ENCODE results near the gene SLC35D3.
A peak's percentile ranks its signal among the peaks of the same experiment; 100 is the strongest.
"Not testable (repeated sequence)": the region's sequence is repeated elsewhere in the genome, so short reads cannot be mapped to it uniquely, and the experiment has no call there.

The SLC35D3 gene, protein sequence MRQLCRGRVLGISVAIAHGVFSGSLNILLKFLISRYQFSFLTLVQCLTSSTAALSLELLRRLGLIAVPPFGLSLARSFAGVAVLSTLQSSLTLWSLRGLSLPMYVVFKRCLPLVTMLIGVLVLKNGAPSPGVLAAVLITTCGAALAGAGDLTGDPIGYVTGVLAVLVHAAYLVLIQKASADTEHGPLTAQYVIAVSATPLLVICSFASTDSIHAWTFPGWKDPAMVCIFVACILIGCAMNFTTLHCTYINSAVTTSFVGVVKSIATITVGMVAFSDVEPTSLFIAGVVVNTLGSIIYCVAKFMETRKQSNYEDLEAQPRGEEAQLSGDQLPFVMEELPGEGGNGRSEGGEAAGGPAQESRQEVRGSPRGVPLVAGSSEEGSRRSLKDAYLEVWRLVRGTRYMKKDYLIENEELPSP

DNA sequence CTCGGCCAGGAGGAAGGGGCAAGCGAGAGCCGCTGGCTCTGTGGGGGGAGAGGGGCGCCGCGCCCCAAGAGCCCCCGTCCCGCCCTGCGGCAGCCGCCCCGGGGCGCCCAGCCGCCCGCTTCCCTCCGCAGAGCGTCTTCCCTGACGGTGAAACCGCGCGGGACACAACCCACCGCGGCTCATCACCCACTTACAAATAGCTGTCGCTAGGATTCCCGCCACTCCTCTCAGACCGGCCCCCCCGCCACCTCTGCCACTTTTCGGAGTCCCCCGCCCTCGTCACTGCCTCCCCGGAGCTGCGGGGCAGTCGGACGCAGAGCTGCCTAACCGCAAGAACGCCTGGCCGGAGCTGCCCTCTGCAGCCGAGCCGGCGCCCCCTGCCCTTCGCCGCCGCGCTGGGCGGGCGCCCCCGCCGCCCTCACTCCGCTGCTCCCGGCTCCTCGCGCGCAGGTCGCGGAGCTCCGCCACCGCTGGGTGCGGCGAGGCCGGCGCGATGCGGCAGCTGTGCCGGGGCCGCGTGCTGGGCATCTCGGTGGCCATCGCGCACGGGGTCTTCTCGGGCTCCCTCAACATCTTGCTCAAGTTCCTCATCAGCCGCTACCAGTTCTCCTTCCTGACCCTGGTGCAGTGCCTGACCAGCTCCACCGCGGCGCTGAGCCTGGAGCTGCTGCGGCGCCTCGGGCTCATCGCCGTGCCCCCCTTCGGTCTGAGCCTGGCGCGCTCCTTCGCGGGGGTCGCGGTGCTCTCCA is at the start of gene SLC35D3:
Gene SLC35D3, plus strand, starts transcription at position 366 of the 749 bp plus-strand sequence. Its CDS starts 128 bp downstream, at position 494.
- no peak for DNase-seq

DNA sequence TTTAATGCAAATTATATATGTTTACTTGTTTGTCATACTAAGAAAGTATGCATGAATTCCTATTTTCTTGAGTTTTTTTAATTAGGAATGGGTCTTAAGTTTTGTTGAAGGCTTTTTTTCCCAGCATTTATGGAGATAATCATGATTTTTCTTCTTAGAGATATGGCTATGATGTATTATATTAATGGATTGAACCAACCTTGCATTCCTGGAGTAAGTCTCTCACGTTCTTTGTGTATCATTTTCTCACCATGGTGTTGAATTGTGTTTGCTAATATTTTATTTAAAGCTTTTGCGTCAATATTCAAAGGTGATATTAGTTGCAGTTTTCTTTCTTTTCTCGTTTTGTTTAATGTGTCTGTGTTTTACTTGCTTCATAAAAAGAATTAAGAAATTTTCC is 48.4 kb upstream of the SLC35D3 start:
- DNase-seq = no peak

DNA sequence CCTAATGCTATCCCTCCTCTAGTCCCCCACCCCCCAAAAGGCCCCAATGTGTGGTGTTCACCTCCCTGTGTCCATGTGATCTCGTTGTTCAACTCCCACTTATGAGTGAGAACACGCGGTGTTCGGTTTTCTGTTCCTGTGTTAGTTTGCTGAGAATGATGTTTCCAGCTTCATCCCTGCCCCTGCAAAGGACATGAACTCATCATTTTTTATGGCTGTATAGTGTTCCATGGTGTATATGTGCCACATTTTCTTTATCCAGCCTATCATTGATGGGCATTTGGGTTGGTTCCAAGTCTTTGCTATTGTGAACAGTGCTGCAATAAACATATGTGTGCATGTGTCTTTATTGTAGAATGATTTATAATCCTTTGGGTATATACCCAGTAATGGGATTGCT is 45.6 kb upstream of the SLC35D3 start:
- DNase-seq = not testable (repeated sequence)

DNA sequence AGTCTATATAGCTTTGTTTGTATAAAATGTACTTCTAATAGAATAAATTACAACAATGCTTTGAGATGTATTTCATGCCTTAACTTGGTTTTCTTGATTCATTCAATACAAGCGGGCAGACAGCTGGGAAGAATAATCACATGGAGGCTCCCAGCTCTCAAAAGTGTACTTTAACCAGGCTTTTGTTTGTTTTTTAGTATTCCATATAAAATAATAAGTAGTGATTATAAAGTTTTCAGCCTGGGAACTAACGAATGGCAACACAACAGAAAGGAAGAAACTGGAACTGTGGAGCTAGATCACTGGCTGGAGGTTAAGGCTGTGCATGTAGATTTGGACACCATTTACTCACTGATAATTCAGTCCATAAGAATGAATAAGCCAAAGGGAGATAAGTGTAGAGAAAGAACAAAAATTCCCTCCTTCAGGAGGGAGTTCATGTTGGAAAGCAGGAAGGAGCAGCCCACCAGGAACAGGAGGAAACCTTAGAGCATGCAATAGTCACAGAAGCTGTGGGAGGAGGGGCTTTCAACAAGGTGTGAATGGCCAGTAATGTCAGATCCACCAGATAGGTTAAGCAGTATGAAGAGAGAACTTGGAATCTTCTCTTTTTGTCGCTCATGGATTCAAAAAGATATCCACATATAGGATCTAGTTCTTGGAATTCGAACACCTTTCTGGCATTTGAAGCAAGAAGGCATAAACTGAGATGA is 41.2 kb upstream of the SLC35D3 start:
- DNase-seq = no peak

DNA sequence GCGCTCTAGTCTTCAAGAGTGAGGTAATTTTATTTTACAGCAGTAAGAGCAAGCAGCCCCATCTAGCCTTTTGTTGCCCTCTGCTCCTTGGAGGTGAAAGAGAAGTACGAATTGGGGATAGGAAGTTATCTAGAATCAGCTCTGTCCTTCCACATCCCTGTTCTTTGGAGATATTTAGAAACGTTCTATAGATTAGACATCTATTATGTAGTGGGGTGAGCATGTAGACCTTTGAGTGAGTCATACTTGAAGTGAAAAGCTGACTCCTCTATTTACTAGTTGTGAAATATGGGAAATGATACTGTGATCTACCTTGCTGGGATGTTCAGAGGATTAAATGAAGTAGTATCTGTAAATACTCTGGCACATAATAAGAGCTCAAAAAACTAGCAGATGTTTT is 36.0 kb upstream of the SLC35D3 start:
- no peak for DNase-seq

DNA sequence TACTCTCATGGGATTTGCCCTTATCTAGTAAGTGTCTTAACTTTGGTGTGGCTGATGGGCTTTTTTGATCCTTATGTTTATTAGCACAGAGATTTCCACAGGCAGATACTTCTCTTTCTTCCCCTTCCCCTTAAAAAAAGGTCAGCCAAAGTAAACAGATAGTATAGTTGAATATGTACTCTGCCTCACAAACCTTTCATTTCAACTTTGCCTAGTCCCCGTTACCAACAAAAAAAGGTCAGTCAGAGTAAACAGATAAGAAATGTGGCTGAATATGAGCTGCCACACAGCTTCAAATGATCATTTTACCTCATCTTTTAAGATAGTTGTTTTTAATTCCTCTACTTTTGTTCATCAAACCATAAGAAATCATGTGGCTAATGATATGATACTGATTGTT is 34.1 kb upstream of the SLC35D3 start:
- no peak for DNase-seq

DNA sequence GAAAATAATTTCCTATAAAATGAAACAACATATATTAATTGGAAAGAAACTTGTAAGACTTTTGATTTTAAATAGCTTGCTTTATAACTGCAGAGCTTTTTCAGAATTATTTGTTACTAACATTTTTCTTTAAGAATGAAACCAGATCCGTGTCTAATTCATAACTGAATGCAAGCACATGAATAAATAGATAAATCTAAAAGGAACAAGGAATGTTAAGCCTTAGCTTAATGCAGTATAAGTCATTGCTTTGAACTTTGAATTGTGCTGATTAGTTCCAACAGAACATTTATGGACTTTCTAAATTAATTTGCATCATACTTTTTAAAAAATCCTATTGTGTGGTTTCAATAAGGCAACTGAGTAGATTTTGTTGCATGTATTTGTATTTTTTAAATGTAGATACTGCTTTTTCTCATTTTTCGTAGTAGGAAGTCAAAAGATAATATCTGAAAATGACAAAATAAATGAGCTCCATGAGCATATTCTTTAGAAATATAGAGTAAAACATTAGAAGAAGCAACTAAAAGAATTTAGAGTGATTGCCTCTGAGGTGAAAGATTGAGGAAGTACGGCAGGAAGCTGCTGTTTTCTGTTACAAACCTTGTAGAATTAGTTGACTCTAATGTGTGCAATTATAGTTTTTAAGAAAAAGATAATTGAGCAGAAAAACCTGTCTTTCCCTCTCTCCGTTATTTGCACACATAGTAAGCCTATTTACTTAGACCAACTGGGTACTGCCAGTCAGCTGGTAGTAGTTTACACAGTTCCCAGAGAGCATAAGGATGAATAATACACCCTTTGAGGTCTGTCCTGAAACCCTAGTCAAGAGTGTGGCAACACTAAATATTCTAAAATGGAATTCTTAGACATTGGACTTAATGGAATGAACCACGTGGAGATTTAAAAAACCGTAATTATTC is 32.6 kb upstream of the SLC35D3 start:
- peak; percentile 66 to 73 for DNase-seq

DNA sequence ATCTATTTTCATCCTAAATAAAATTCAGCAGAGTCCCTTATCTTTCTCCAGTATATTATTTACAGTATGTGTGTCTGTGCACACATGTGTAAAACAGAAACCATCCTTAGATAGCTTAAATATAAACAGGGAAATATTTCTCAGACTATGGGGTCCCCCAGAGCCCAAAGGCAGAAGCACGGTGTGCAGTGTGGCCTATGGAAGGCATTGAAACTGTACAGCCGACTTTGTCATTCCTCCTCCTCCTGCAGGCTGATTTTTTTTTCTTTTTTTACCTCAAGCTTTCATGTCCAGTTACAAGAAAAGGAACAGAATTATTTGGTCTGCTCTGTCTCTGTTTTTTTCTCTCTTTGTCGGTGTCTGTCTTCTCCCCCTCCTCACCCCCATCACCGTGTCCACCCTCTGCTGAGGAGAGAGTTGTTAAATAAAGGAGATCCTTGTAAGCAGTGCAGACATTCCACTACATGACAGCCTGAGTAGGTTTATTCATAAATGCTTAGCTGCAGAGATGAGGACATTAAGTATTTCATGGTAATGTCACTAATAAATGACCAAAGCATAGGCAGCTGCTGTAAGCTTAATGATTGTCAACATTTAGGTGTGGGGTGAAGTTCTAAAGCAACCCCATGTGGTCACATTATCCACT is 31.8 kb upstream of the SLC35D3 start:
- DNase-seq = peak in 1 of 2 experiments; percentile 47

DNA sequence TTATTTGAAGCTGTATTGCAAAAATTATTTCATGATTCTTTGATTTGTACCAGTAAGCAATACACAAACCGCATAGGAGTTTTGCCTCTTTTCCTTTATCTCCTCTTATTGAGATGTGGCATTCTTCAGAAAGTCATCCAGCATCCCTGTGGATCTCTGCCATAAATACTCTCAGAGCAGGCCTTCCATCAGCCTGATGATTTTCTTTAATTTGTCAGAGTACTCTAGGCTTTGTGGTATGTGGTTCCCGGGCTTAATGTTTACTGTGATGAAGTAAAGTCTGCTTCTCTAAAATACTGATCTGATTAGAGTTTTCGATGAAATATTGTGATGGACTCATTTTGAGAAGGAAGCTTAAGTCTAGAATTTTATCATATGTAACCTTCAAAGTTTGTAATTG is 31.1 kb upstream of the SLC35D3 start:
- no peak for DNase-seq

DNA sequence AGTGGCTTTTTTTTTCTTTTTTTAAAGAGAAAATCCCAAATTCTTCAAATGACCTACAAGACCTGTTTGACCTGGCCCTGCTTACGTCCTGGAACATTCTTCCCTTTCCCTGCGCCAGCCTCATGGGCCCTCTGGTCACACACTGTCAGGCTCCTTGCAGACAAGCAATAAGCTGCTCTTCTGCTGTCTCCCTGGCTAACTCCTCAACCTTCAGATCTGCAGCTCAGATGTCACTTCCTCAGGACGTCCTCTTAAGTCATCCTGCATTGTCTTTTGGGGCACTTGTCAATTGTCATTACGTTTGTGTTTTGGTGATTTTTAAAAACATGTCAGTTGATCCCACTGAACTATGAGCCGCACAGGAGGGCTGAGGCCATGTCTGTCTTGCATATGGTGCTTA is 28.9 kb upstream of the SLC35D3 start:
- peak in 1 of 2 experiments; percentile 23 for DNase-seq

DNA sequence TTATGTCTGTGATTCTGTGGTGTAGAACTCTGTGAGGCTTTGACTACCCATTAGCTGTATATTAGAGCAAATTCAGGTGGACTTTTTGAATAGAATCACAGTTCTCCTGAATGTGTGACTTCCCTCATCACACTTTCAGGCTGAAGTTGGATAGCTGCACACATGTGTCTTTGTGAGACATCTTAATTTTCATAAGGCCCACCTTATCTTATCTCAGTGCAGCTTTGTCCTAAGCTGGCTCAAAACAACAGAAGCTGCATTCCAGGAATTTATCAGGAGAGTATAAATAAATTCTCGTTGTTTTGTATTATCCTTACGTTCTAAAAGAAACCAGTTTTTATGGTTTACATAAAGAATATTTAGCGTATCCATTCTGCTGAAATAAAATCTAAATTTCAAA is 26.2 kb upstream of the SLC35D3 start:
- no peak for DNase-seq

DNA sequence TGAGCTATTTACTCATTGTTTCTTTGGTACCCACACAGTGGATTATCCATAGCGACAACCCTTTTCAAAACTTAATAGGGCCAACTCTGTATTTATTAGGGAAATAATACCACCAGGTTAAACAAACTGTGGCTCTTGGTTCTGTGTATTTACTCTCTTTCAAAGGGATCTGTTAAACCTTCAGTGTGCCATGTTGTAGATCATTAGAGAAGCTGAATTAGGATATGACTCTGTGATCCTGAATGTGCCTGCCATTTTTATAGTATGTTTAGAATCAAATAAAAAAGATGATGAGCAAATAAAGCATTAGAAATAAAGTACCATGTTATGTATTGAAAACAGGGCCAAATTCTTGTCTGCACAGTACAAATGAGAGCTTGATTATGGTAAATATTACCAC is 25.0 kb upstream of the SLC35D3 start:
- no peak for DNase-seq

DNA sequence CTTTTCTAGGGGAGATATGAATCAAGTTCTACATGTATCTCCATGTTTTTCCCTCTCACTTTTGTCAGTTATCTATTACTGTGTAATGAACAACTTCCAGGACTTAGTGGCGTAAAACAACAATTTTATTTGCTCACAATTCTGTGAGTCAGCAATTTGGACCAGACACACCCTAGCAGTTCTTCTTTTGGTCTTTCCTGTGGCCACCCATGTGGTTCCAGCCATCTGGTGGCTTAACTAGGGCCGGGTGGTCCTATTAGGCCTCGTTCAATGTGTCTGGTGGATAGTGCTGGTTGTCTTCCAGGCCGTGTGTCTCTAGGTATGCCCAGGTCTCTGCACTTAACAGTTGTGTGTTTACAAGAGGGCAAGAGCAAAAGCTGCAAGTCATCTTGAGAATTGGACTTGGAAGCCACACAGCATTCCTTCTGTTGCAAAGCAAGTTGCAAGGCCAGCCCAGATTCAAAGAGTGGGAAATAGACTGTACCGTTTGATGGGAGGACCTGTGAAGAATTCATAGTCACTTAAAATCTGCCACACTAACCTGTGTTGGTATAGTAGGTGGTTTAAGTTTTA is 20.8 kb upstream of the SLC35D3 start:
- DNase-seq = no peak

DNA sequence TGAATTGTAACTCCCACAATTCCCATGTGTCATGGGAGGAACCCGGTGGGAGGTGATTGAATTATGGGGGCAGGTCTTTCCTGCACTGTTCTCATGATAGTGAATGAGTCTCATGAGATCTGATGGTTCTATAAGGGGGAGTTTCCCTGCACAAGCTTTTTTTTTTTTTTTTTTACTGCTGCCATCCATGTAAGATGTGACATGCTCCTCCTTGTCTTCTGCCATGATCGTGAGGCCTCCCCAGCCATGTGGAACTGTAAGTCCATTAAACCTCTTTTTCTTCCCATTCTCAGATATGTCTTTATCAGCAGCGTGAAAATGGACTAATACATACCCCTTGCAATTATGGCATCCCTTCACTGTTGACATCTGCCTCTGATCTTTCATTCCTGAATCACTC is 17.6 kb upstream of the SLC35D3 start:
- not testable (repeated sequence) for DNase-seq

DNA sequence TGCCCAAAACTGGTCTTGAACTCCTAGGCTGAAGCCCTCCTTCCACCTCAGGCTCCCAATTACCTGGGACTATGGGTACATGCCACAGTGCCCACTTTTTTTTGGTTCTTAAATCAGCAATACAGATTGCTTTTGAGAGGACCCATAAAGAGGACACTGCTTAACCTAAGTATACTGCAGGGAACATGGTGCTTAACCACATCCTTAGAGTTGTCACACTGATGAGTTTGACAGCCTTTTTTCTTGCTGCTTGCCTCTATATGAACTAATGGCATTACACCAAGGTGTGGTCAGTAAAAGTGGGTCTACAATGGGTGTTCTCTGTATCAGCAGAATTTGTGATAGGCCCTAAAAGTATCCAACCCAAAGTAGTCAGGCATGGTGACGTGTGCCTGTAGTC is 7.2 kb upstream of the SLC35D3 start:
- DNase-seq = no peak

DNA sequence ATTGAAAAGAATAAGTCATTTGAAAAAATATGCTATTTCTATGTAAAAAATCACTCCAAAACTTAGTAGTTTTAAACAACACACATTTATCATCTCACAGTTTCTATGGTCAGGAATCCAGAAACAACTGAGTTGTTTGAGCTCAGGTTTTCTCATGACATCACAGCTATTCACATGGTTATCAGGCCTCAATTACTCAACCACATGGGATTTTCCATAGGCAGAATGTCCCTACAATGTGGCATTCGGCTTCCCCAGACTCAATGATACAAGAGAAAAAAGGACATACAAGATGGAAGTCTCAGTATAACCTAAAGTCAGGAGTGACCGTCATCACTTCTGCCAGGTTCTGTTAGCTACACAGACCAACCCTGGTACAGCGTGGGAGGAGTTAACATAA is 3.4 kb upstream of the SLC35D3 start:
- no peak for DNase-seq

DNA sequence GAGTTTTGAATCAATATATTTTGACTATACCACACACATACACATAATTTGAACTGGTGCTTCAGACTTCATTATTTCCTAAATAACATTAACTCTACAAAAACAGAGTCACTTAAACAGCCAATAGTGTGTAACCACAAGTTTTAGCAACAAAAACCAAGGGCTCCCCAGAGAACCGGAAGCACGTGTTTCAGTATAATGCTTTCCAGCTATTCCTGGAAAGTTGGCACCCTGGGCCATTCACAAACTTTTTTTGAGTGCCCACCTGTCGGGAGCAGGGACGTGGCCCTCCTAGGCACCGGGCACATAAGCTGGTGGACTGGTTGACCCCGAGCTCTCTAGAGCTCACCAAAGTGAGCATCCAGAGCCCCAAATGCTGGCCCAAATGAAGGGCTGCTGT is 1.9 kb upstream of the SLC35D3 start:
- DNase-seq = no peak

DNA sequence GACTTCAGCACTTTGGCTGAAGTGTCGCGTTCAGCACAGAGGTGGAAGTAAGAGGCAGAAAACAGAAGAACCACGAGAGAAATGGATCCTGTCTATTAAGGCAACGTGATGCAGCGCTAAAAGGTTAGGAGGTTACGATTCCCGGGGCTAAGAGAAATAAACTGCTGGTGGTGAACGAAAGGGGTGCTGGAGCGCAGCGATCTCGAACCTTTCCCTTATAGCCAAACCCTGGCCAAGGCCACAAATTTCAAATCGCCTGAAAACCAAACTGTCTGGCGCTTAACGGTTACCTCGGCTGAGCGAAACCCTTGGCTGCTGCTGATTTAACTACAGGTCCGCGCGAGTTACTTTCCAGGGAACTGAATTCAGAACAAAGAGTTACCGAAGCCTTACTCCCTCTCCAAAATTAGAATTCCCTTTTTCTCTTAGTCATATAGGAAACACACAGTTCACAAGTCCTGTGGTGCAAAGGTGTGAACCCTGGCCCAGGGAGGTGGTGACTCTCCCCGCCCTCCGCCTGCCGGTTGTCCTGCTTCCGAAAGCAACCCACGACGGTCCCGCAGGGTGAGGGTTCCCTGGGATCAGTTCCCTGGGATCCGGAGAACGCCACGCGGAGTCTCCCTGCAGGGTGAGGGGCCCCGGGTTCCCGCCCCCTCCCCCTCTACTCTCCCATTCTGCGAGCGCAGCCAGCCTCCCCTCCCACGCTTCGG is 1.3 kb upstream of the SLC35D3 start:
- DNase-seq = no peak

DNA sequence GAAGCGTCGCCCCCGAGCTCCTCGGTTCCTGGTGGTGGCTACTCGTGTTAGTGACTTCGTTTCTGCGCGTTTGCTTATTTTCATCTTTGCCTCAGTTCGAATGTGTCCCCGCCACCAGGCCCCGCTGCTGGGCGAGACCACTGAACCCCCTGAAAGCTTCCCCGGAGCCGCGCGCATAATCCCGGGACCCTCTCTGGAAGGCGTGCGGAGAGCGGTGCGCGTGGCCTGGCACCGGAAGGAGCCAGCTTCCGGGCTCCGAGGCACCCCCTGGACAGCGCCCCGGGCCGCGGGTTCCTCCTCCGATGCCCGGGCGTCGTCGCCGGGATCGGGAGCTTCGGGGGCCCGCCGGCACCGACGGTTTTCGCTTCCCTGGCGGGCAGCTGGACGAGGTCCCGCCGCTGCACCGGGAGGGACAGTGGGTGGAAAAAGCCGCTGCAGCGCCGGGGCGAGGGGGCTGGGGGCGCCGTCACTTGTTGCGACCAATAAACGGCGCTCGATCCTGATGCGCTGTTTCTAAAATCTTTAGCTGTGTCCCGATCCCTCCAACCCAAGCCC is 643 bp upstream of the SLC35D3 start:
- no peak for DNase-seq

DNA sequence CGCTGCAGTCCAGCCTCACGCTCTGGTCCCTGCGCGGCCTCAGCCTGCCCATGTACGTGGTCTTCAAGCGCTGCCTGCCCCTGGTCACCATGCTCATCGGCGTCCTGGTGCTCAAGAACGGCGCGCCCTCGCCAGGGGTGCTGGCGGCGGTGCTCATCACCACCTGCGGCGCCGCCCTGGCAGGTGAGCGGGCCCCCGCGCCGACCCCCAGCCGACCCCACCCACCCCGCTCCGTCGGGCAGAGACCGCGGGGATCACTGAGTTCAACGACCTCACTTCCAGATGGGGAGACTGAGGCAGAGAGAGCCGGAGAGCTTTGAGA is 545 bp downstream of the SLC35D3 start:
- no peak for DNase-seq

All from AML-193 (cell line).